Erythroblast (primary cell): ENCODE results near the gene CNNM4.
"Not testable (repeated sequence)": the region's sequence is repeated elsewhere in the genome, so short reads cannot be mapped to it uniquely, and the experiment has no call there.

Experiments
- DNase-seq, 2 experiments: peaks; one replicate each; lab custom pipeline; 2025; lab: John Stamatoyannopoulos, UW
- GATA1 ChIP-seq: IDR thresholded peaks from 2 replicates; pipeline ENCODE4 v1.6.1; 2011; ENCODE audit warnings: low read depth, mild to moderate bottlenecking, control low read depth, low read length, moderate library complexity
- POLR2A ChIP-seq: IDR thresholded peaks from 2 replicates; pipeline ENCODE4 v1.6.1; 2011; ENCODE audit warnings: mild to moderate bottlenecking, low read length

CNNM4 gene

GRCh38 chr2:96804986-96805385 is 44.3 kb downstream of the CNNM4 start:
- TF ChIP-seq POLR2A (no peak), GATA1 (no peak)
- DNase-seq = no peak

GRCh38 chr2:96805946-96806345 is 45.2 kb downstream of the CNNM4 start:
- not testable (repeated sequence) for DNase-seq

DNA sequence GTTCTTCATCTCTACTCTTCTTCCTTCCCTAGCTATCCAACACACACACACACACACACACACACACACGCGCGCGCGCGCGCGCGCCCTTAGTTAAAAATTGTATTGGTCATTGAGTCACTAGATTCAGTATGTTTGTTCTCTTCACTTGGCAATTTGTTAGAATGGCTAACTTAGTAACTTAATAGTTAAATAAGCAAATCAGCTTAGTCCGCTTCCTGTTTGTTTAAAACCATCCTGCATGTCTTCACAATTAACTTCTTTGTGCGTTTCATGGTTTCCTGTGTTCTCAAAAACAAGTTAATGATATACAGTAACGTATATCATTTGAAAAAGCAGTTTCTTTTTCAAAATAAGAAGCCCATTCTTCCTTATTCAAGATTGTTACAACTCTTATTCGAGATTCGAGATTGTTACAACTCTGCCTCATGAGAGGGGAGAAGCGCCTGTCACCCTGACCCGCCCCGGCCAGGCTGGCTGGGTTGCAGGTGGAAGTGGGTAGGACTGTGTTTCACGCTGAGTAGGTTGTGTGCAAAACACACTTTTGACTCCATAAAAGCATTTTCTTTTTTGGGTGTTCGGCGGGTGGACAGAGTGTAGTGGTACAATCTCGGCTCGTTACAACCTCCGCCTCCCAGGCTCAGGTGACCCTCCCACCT is 45.9 kb downstream of the CNNM4 start:
- DNase-seq = no peak
- no peak for TF ChIP-seq POLR2A
- TF ChIP-seq GATA1 = no peak

- TF ChIP-seq POLR2A = no peak
- TF ChIP-seq GATA1 = no peak
- no peak for DNase-seq
These were observed 46.4 kb downstream of the CNNM4 start for GRCh38 chr2:96807127-96807471.

DNA sequence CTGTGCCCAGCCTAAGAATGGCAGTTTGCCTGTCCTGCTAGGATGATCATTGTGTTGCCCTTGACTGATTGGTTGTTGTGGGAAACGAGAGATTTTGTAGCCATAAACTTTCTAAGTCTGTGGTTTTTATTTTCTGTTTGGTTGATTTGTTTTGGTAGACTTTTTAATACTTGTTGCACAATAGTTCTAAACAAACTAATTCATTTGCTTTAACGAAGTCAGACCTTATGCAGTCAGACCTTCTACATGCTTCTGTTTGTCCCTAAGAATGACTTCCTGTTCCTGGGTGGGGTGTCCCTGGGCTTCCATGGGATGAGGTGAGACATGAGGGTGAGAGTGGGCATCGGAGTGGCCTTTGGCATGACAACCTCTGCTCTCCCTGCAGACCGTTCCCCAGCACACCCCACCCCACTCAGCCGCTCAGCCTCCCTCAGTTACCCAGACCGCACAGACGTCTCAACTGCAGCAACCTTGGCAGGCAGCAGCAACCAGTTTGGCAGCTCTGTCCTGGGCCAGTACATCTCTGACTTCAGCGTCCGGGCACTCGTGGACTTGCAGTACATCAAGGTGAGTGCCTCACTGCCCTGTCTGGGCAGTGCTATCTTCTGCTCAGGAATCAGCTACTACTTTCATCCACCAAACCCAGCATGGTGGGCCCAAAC is 47.6 kb downstream of the CNNM4 start:
- DNase-seq = no peak
- TF ChIP-seq POLR2A (no peak), GATA1 (no peak)

DNA sequence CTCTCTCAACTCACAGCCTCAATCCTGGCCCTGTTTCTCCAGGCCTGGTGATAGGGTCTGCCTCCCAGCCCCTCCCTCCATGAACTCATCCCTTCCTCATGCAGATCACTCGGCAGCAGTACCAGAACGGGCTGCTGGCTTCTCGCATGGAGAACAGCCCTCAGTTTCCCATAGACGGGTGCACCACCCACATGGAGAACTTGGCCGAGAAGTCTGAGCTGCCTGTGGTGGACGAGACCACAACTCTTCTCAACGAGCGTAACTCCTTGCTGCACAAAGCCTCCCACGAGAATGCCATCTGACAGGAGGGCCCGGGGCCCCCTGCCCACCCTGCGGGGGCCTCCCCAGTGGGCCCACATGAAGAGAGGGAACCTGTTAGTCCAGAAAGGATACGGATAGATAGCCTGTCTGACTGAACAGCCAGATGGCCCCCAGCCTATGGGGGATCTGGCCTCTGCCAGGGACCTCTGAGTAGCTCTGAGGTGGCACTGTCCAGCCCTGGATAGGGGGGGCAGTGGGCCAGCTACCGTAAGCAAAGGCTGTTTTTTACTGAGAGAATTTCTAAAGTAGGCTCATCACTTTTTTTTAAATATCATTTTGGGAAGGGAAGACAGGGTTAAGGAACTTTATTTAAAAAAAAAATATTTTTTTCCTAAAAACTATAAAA is 48.6 kb downstream of the CNNM4 start:
- DNase-seq = no peak
- TF ChIP-seq GATA1 (no peak), POLR2A (no peak)

GRCh38 chr2:96809951-96810782 is 49.5 kb downstream of the CNNM4 start:
- TF ChIP-seq GATA1 (no peak), POLR2A (no peak)
- DNase-seq = peak in 1 of 2 experiments; percentile 81

GRCh38 chr2:96810783-96811192 is 50.1 kb downstream of the CNNM4 start:
- no peak for DNase-seq
- TF ChIP-seq POLR2A (no peak), GATA1 (no peak)

DNA sequence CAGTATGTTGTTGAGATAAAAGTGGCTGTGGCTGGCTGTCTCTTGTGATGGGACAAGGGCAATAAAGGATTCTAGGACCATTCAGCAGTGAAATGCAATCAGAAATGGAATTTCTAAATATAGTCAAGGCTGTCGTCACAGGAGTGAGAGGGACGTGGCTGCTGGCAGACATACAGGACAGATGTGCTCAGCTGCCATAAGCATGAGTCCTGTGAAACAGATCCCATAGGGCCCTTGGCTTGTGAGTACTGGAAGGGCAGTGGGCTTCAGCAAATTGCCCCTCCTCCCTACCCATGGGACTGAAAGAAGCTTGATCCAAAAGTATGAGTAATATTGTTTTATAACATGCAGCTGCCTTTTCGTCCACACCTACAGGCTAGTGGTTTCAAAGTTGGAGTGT is 51.2 kb downstream of the CNNM4 start:
- TF ChIP-seq GATA1 (no peak), POLR2A (no peak)
- no peak for DNase-seq

DNA sequence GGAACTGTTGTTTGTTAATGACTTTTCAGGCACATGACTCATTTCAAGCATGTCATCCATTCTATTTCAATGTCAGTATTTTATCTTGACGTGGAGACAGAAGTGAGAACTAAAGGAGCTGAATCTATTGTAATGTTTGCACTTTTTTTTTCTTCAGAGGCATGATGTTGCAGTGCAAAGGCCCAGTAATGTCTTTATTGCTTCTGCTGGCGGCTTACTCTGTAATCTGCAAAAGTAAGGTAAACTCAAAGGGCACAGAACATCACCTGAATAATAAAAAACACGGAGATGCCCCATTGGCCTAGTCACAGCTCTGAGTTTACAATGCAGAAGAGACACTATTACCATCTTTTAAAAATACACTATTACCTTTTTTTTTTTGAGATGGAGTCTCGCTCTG is 53.0 kb downstream of the CNNM4 start:
- no peak for DNase-seq
- TF ChIP-seq POLR2A = no peak

DNA sequence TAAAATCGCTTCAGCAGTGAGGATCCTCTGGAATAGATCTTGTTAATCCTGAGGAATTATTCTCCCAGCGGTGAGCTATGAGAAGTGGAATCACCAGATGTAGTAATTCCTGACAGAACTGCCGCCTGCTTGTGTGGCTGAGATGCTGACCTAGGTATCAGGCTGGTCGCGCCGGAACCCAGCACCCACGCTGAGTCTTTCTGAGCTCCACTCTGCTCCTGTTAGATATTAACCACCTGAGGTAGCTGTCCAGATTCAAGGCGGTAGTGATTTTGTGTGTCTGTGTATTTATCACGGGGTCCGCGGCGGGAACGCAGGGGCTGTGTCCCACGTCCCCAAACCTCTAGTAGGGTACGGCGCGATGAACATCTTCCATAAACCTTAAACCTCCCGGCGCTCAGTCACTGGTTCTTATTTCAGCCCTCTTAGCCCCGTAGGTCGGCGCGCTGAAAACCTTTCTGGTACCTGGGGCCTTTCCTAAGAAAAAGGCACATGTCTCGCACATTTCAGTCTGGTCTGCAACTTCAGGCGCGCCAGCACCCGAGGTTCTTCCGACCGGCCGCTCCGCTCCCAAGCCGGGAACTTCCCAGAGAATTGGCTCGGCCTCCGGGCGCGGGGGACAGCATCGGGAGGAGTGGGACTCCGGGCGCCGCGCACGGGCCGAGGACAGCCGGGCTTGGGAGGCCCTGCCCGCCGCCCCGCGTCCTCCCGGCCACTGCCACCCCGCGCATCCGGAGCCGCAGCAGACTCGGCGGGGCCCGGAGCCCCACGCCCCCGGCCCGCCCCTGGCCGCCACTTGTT is 54.8 kb downstream of the CNNM4 start:
- peak in 1 of 2 experiments; percentile 64 for DNase-seq
- TF ChIP-seq GATA1 (no peak), POLR2A (no peak)

DNA sequence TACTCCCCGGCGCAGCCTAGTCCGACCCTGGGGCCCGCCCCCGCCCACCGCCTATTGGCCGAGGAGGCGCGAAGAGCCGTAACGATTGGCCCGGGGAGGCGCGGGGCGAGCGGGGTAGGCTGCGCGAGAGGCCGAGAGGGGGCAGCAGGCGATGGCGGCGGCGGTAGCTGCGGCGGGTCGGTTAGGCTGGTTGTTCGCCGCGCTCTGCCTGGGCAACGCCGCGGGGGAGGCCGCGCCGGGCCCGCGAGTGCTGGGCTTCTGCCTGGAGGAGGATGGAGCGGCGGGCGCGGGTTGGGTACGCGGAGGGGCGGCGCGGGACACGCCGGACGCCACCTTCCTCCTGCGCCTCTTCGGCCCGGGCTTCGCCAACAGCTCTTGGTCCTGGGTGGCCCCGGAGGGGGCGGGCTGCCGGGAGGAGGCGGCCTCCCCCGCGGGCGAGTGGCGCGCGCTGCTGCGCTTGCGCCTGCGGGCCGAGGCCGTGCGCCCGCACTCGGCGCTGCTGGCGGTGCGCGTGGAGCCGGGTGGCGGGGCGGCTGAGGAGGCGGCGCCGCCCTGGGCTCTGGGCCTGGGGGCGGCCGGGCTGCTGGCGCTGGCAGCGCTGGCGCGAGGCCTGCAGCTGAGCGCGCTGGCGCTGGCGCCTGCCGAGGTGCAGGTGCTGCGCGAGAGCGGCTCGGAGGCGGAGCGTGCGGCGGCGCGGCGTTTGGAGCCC is 55.6 kb downstream of the CNNM4 start, which contains the start of gene CNNM3:
Gene CNNM3, plus strand, starts transcription at position 142 of the 709 bp plus-strand sequence. Its CDS starts 10 bp downstream, at position 152.
- peak; percentile 94 to 98 for DNase-seq
- TF ChIP-seq POLR2A (peak; percentile 80), GATA1 (no peak)
